Measurements from ENCODE around the gene BRD7. TPM values are rescaled to one million over a fixed set of nuclear protein-coding genes. Genes with fewer than 3 reads are reported as not detected.

Gene BRD7
- total RNA-seq, 1 experiment from 2014 or later = 45.6 TPM

- no peak for ATAC-seq
- Histone ChIP-seq H3K4me1 (ENCODE audit: control insufficient read depth, insufficient read depth, low read length) (no peaks in the 10 kb centered on the region), H3K36me3 (ENCODE audit: control insufficient read depth, insufficient read depth, low read length) (no peaks in the 10 kb centered on the region), H3K27me3 (ENCODE audit: control insufficient read depth, insufficient read depth, low read length) (no peaks in the 10 kb centered on the region), H3K4me3 (ENCODE audit: low read depth in 2 of 2, low read length in 2 of 2) (no peak overlapping the region), H3K27ac (ENCODE audit: low read length) (no peak overlapping the region), H3K9me3 (ENCODE audit: control insufficient read depth, insufficient read depth, low read depth, low read length) (no peaks in the 10 kb centered on the region)
- POLR2A ChIA-PET = no interaction called here
- CTCF ChIA-PET = interaction anchor here (0.6 kb wide), 1 partner anchor 429 kb away, joined by 3 read pairs; no protein-coding TSS in a partner anchor
- intact Hi-C loops (cut with micrococcal nuclease; ENCODE audit: unreplicated experiment) (no loop called here), in situ Hi-C loops (cut with HindIII; ENCODE audit: low pct_unique_long_range_greater_than_20kb, low sequenced_read_pairs) (no loop called here)
- no peak for TF ChIP-seq CTCF (IDR thresholded peaks at IDR 0.05)
- TF ChIP-seq, protein P1, sequence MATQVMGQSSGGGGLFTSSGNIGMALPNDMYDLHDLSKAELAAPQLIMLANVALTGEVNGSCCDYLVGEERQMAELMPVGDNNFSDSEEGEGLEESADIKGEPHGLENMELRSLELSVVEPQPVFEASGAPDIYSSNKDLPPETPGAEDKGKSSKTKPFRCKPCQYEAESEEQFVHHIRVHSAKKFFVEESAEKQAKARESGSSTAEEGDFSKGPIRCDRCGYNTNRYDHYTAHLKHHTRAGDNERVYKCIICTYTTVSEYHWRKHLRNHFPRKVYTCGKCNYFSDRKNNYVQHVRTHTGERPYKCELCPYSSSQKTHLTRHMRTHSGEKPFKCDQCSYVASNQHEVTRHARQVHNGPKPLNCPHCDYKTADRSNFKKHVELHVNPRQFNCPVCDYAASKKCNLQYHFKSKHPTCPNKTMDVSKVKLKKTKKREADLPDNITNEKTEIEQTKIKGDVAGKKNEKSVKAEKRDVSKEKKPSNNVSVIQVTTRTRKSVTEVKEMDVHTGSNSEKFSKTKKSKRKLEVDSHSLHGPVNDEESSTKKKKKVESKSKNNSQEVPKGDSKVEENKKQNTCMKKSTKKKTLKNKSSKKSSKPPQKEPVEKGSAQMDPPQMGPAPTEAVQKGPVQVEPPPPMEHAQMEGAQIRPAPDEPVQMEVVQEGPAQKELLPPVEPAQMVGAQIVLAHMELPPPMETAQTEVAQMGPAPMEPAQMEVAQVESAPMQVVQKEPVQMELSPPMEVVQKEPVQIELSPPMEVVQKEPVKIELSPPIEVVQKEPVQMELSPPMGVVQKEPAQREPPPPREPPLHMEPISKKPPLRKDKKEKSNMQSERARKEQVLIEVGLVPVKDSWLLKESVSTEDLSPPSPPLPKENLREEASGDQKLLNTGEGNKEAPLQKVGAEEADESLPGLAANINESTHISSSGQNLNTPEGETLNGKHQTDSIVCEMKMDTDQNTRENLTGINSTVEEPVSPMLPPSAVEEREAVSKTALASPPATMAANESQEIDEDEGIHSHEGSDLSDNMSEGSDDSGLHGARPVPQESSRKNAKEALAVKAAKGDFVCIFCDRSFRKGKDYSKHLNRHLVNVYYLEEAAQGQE (IDR thresholded peaks at IDR 0.05; ENCODE audit: insufficient read depth in 1 of 2, low read depth in 2 of 2, low read length in 1 of 2) = no peak
- TF ChIP-seq SIN3A (IDR thresholded peaks at IDR 0.05; ENCODE audit: borderline replicate concordance, insufficient read depth, low read depth, low read length) = no peak
- no peak for TF ChIP-seq POLR2AphosphoS5 (IDR thresholded peaks at IDR 0.05; ENCODE audit: low read depth, low read length)
- TF ChIP-seq TCF7L2 (IDR thresholded peaks at IDR 0.05; ENCODE audit: low read depth, low read length) = no peak
- no TSS peak for BruUV-seq (replicated peaks)
- no peak for DNase-seq (ENCODE audit: low read depth, low spot score)
Measured at GRCh38 chr16:50388496-50388895, 19.7 kb upstream of the BRD7 start.

DNA sequence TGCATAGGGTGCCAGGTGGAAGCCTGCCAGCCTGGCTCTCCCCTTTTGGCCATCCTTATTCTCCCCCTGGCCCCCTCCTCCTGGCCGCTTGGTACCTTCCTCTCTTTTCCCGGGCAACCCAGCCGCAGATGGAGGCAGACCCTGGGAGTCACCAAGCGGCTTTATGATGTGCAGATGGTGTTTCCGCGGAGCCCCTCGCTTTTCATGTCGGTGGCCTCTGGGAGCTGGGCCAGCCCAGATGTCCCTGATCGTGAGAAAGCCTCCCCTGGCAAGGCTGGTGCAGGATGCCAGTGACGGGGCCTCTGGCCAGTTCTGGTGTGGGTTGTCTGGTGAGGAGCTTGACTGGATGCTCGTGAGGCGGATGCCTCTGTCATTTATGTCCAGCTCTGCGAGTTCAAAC lies 18.0 kb upstream of the BRD7 start:
- in situ Hi-C loops (cut with HindIII; ENCODE audit: low pct_unique_long_range_greater_than_20kb, low sequenced_read_pairs) (no loop called here), intact Hi-C loops (cut with micrococcal nuclease; ENCODE audit: unreplicated experiment) (no loop called here)
- no peak for DNase-seq (ENCODE audit: low read depth, low spot score)
- Histone ChIP-seq H3K36me3 (ENCODE audit: control insufficient read depth, insufficient read depth, low read length) (no peaks in the 10 kb centered on the region), H3K27me3 (ENCODE audit: control insufficient read depth, insufficient read depth, low read length) (no peaks in the 10 kb centered on the region), H3K9me3 (ENCODE audit: control insufficient read depth, insufficient read depth, low read depth, low read length) (no peaks in the 10 kb centered on the region), H3K4me1 (ENCODE audit: control insufficient read depth, insufficient read depth, low read length) (no peaks in the 10 kb centered on the region), H3K27ac (ENCODE audit: low read length) (no peak overlapping the region), H3K4me3 (ENCODE audit: low read depth in 2 of 2, low read length in 2 of 2) (no peak overlapping the region)
- BruUV-seq (replicated peaks) = no TSS peak
- TF ChIP-seq CTCF (IDR thresholded peaks at IDR 0.05) (no peak), SIN3A (IDR thresholded peaks at IDR 0.05; ENCODE audit: borderline replicate concordance, insufficient read depth, low read depth, low read length) (no peak), TCF7L2 (IDR thresholded peaks at IDR 0.05; ENCODE audit: low read depth, low read length) (no peak), POLR2AphosphoS5 (IDR thresholded peaks at IDR 0.05; ENCODE audit: low read depth, low read length) (no peak)
- TF ChIP-seq, protein P1 (IDR thresholded peaks at IDR 0.05; ENCODE audit: insufficient read depth in 1 of 2, low read depth in 2 of 2, low read length in 1 of 2) = no peak
- POLR2A ChIA-PET = no interaction called here
- CTCF ChIA-PET = no interaction called here
- no peak for ATAC-seq
